ENCODE data around the gene TARS1. TPM values are rescaled to one million over a fixed set of nuclear protein-coding genes. Genes with fewer than 3 reads are reported as not detected.

Gene TARS1
- total RNA-seq, 3 donors from 2014 or later (not counting 1 experiment from before 2014, with no cell fraction given), result 59.9 to 74.8 (median 64.6) TPM

DNA sequence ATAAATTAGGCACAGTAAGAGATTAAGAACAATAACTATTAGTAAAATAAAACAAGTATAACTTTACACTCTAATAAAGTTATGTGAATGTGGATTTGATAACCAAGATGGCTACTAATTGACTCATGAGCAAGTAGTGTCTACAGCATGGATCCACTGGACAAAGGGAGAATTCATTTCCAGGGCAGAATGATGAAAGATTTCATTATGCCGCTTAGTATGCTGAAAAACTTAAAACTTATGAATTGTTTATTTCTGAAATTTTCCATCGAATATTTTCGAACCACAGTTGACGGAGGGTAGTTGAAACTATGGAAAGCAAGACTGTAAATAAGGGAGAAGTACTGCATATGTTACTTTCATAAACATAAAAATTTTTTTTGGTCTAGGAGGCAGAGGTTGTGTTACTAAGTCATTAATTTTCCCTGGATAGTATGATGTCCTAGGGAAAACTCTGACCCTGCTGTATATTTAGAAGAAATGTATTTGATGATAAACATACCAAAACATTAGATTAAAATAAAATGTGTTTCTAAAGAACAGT is 24.9 kb upstream of the TARS1 start:
- TF ChIP-seq, protein P1, sequence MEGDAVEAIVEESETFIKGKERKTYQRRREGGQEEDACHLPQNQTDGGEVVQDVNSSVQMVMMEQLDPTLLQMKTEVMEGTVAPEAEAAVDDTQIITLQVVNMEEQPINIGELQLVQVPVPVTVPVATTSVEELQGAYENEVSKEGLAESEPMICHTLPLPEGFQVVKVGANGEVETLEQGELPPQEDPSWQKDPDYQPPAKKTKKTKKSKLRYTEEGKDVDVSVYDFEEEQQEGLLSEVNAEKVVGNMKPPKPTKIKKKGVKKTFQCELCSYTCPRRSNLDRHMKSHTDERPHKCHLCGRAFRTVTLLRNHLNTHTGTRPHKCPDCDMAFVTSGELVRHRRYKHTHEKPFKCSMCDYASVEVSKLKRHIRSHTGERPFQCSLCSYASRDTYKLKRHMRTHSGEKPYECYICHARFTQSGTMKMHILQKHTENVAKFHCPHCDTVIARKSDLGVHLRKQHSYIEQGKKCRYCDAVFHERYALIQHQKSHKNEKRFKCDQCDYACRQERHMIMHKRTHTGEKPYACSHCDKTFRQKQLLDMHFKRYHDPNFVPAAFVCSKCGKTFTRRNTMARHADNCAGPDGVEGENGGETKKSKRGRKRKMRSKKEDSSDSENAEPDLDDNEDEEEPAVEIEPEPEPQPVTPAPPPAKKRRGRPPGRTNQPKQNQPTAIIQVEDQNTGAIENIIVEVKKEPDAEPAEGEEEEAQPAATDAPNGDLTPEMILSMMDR (IDR thresholded peaks at IDR 0.05), result no peak
- no peaks in the 10 kb centered on the region for H3K9me3 ChIP-seq (ENCODE audit: control insufficient read depth, insufficient read depth, low read length)
- DNase-seq (no peak), ATAC-seq (no peak)
- 93% methylated on average over 3 of the region's 4 CpGs for WGBS (ENCODE audit: insufficient coverage)
- no peaks in the 10 kb centered on the region for H3K9me3 Mint-ChIP-seq
- no peak overlapping the region for H3K4me3 ChIP-seq (ENCODE audit: low read length)
- H3K27me3 Mint-ChIP-seq (ENCODE audit: low read depth in 2 of 2), result peaks cover 0 to 6% of the 10 kb centered on the region in 2 donors
- H3K27ac Mint-ChIP-seq, result no peak overlapping the region
- no peak overlapping the region for H3K27ac ChIP-seq (ENCODE audit: low read length)
- H3K4me1 ChIP-seq (ENCODE audit: control insufficient read depth, insufficient read depth, low read length), result no peaks in the 10 kb centered on the region
- H3K4me1 Mint-ChIP-seq, result no peaks in the 10 kb centered on the region
- intact Hi-C loops (cut with micrococcal nuclease), result no loop called here
- H3K36me3 Mint-ChIP-seq, result no peaks in the 10 kb centered on the region
- no peaks in the 10 kb centered on the region for H3K36me3 ChIP-seq (ENCODE audit: control insufficient read depth, insufficient read depth, low read length)
- H3K4me3 Mint-ChIP-seq, result no peak overlapping the region
- no peaks in the 10 kb centered on the region for H3K27me3 ChIP-seq (ENCODE audit: control insufficient read depth, insufficient read depth, low read length)

DNA sequence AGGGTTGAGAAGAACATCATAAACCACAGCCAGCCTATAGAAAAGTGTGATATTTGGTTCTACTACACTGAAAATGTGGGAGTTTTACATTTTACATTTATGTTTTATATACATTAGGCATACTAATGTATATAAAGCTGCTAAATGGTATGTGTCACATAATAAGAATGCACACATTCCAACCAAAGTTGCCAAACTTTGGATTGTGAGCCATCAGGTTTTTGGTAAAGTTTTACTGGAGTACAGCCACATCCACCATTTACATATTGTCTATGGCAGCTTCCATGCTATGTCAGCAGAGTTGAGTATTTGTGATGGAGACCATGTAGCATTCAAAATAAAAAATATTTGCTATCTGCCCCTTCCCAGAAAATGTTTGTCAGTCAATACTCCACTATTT is 23.1 kb upstream of the TARS1 start:
- DNase-seq (no peak), ATAC-seq (no peak)
- no peaks in the 10 kb centered on the region for H3K4me1 ChIP-seq (ENCODE audit: control insufficient read depth, insufficient read depth, low read length)
- no peak overlapping the region for H3K4me3 ChIP-seq (ENCODE audit: low read length)
- no peaks in the 10 kb centered on the region for H3K9me3 Mint-ChIP-seq
- no peak overlapping the region for H3K27ac Mint-ChIP-seq
- no peak overlapping the region for H3K4me3 Mint-ChIP-seq
- TF ChIP-seq, protein P1 (IDR thresholded peaks at IDR 0.05), result no peak
- H3K27me3 Mint-ChIP-seq (ENCODE audit: low read depth in 2 of 2), result peaks cover 9 to 10% of the 10 kb centered on the region in 2 donors
- intact Hi-C loops (cut with micrococcal nuclease), result no loop called here
- H3K4me1 Mint-ChIP-seq, result no peaks in the 10 kb centered on the region
- H3K27me3 ChIP-seq (ENCODE audit: control insufficient read depth, insufficient read depth, low read length), result no peaks in the 10 kb centered on the region
- H3K9me3 ChIP-seq (ENCODE audit: control insufficient read depth, insufficient read depth, low read length), result no peaks in the 10 kb centered on the region
- no peaks in the 10 kb centered on the region for H3K36me3 ChIP-seq (ENCODE audit: control insufficient read depth, insufficient read depth, low read length)
- H3K27ac ChIP-seq (ENCODE audit: low read length), result no peak overlapping the region
- no peaks in the 10 kb centered on the region for H3K36me3 Mint-ChIP-seq

DNA sequence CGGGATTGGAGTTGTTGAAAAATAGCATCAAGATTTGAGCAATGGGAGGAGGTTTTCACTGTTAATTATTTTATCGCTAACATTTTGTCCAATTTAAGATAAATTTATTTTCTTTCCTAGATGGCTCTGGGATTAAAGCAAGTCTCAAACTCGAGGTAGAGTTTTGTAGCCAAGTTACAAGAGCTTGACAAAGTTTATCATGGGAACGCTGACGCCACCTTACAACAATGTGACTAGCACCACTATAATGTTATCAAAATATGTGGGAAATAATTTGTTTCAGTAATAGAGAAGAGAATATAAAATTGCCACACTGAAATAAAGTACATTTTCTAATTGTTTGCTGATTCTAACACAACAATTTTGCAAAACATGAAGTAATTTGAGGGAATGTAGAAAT is 19.8 kb upstream of the TARS1 start:
- ATAC-seq, result no peak
- Histone ChIP-seq H3K27me3 (ENCODE audit: control insufficient read depth, insufficient read depth, low read length) (no peaks in the 10 kb centered on the region), H3K36me3 (ENCODE audit: control insufficient read depth, insufficient read depth, low read length) (no peaks in the 10 kb centered on the region), H3K27ac (ENCODE audit: low read length) (no peak overlapping the region), H3K9me3 (ENCODE audit: control insufficient read depth, insufficient read depth, low read length) (no peaks in the 10 kb centered on the region), H3K4me3 (ENCODE audit: low read length) (no peak overlapping the region), H3K4me1 (ENCODE audit: control insufficient read depth, insufficient read depth, low read length) (no peaks in the 10 kb centered on the region)
- H3K9me3 Mint-ChIP-seq, result no peaks in the 10 kb centered on the region
- no peaks in the 10 kb centered on the region for H3K36me3 Mint-ChIP-seq
- peaks cover 4 to 11% of the 10 kb centered on the region in 2 donors for H3K27me3 Mint-ChIP-seq (ENCODE audit: low read depth in 2 of 2)
- H3K27ac Mint-ChIP-seq, result no peak overlapping the region
- no peak for DNase-seq
- intact Hi-C loops (cut with micrococcal nuclease), result no loop called here
- H3K4me3 Mint-ChIP-seq, result no peak overlapping the region
- 67% methylated on average over 3 of the region's 5 CpGs for WGBS (ENCODE audit: insufficient coverage)
- TF ChIP-seq, protein P1 (IDR thresholded peaks at IDR 0.05), result no peak
- H3K4me1 Mint-ChIP-seq, result no peaks in the 10 kb centered on the region

DNA sequence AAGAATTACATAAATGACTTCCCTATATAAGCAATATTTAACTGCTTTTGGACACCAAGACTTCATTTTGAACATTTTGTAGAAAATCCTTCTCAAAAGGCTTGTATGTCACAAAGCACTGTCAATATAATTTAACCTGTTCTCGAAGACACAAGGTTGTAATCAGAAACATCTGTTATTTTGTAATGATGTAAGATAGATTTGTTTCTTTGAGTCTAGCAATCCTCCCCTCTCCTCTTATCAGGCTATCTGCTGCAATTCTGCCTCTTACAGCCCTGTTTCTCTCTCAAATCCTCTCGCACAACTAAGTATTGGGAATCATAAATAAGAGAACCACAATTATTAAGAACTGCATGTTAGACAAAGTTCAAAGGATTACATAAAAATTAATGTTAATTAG is 18.6 kb upstream of the TARS1 start:
- Histone ChIP-seq H3K27me3 (ENCODE audit: control insufficient read depth, insufficient read depth, low read length) (no peaks in the 10 kb centered on the region), H3K36me3 (ENCODE audit: control insufficient read depth, insufficient read depth, low read length) (no peaks in the 10 kb centered on the region), H3K27ac (ENCODE audit: low read length) (no peak overlapping the region), H3K4me3 (ENCODE audit: low read length) (no peak overlapping the region), H3K9me3 (ENCODE audit: control insufficient read depth, insufficient read depth, low read length) (no peaks in the 10 kb centered on the region), H3K4me1 (ENCODE audit: control insufficient read depth, insufficient read depth, low read length) (no peaks in the 10 kb centered on the region)
- Mint-ChIP-seq H3K4me1 (no peaks in the 10 kb centered on the region), H3K27ac (no peak overlapping the region), H3K27me3 (ENCODE audit: low read depth in 2 of 2) (peaks cover 8 to 23% of the 10 kb centered on the region in 2 donors), H3K36me3 (no peaks in the 10 kb centered on the region), H3K9me3 (no peaks in the 10 kb centered on the region), H3K4me3 (no peak overlapping the region)
- DNase-seq (no peak), ATAC-seq (no peak)
- intact Hi-C loops (cut with micrococcal nuclease), result no loop called here
- no CpG with 5 or more reads among the region's 2 CpGs for WGBS (ENCODE audit: insufficient coverage)
- TF ChIP-seq, protein P1 (IDR thresholded peaks at IDR 0.05), result no peak

Measured in natural killer cell (primary cell).